H9 (cell line): ENCODE measurements around the gene NFASC. TPM values are rescaled to one million over a fixed set of nuclear protein-coding genes. Genes with fewer than 3 reads are reported as not detected.
A peak's percentile ranks its signal among the peaks of the same experiment; 100 is the strongest.

Experiments
- DNase-seq: peaks from one replicate; pipeline ENCODE4 v3.0.0-alpha.2; 2017
- H2AFZ ChIP-seq: one replicate; pipeline ENCODE4 v1.6.1; 2013; ENCODE audit warnings: mild to moderate bottlenecking, low read length, control low read depth, moderate library complexity
- H2AK5ac ChIP-seq: 2 replicates; pipeline ENCODE4 v1.6.1; 2013; ENCODE audit warnings: low read length, control low read depth, mixed read lengths; ENCODE audit not compliant: insufficient read length
- H2BK120ac ChIP-seq: one replicate; pipeline ENCODE4 v1.6.1; 2013; ENCODE audit warnings: low read depth, mild to moderate bottlenecking, low read length, control low read depth, inconsistent platforms; ENCODE audit not compliant: poor library complexity, severe bottlenecking
- H2BK12ac ChIP-seq: 2 replicates; pipeline ENCODE4 v1.6.1; 2013; ENCODE audit warnings: low read length, control low read depth, mixed read lengths, low read depth; ENCODE audit not compliant: insufficient read length
- H2BK15ac ChIP-seq: 2 replicates; pipeline ENCODE4 v1.6.1; 2013; ENCODE audit warnings: low read depth, low read length, control low read depth
- H2BK20ac ChIP-seq: one replicate; pipeline ENCODE4 v1.6.1; 2013; ENCODE audit warnings: low read depth, mild to moderate bottlenecking, low read length, control low read depth, inconsistent platforms; ENCODE audit not compliant: poor library complexity, severe bottlenecking
- H2BK5ac ChIP-seq: 2 replicates; pipeline ENCODE4 v1.6.1; 2013; ENCODE audit warnings: low read length, control low read depth, mixed read lengths; ENCODE audit not compliant: insufficient read length
- H3K14ac ChIP-seq: 2 replicates; pipeline ENCODE4 v1.6.1; 2013; ENCODE audit warnings: low read length, control low read depth; ENCODE audit not compliant: insufficient read depth
- H3K18ac ChIP-seq: 2 replicates; pipeline ENCODE4 v1.6.1; 2013; ENCODE audit warnings: low read depth, mild to moderate bottlenecking, mixed read lengths, low read length, control low read depth; ENCODE audit not compliant: insufficient read length
- H3K23ac ChIP-seq: 2 replicates; pipeline ENCODE4 v1.6.1; 2013; ENCODE audit warnings: low read length, control low read depth, mixed read lengths, low read depth; ENCODE audit not compliant: insufficient read length
- H3K23me2 ChIP-seq: 2 replicates; pipeline ENCODE4 v1.6.1; 2013; ENCODE audit warnings: low read depth, mild to moderate bottlenecking, mixed read lengths, low read length, control low read depth; ENCODE audit not compliant: insufficient read length, poor library complexity, severe bottlenecking
- H3K27ac ChIP-seq: 2 replicates; pipeline ENCODE4 v1.5.1; 2013; ENCODE audit warnings: low read length, control low read depth, mixed read lengths, low read depth; ENCODE audit not compliant: insufficient read length
- H3K27me3 ChIP-seq: 2 replicates; pipeline ENCODE4 v1.6.1; 2013; ENCODE audit warnings: low read length, control low read depth, inconsistent platforms; ENCODE audit not compliant: insufficient read depth
- H3K4ac ChIP-seq: 2 replicates; pipeline ENCODE4 v1.6.1; 2013; ENCODE audit warnings: low read depth, mild to moderate bottlenecking, control low read depth, inconsistent platforms, low read length, moderate library complexity
- H3K4me1 ChIP-seq: 2 replicates; pipeline ENCODE4 v1.6.1; 2013; ENCODE audit warnings: low read length, control low read depth, inconsistent platforms; ENCODE audit not compliant: insufficient read depth
- H3K4me2 ChIP-seq: 2 replicates; pipeline ENCODE4 v1.6.1; 2013; ENCODE audit warnings: low read length, control low read depth, mixed read lengths; ENCODE audit not compliant: insufficient read length, insufficient read depth
- H3K56ac ChIP-seq: 2 replicates; pipeline ENCODE4 v1.6.1; 2013; ENCODE audit warnings: low read depth, mild to moderate bottlenecking, mixed read lengths, low read length, control low read depth; ENCODE audit not compliant: insufficient read length
- H3K79me1 ChIP-seq: 2 replicates; pipeline ENCODE4 v1.6.1; 2013; ENCODE audit warnings: low read depth, mild to moderate bottlenecking, moderate library complexity, low read length, control low read depth, inconsistent platforms; ENCODE audit not compliant: insufficient read depth, poor library complexity, severe bottlenecking
- H3K79me2 ChIP-seq: 2 replicates; pipeline ENCODE4 v1.6.1; 2013; ENCODE audit warnings: low read length, control low read depth, inconsistent platforms; ENCODE audit not compliant: insufficient read depth
- H3K9ac ChIP-seq: 2 replicates; pipeline ENCODE4 v1.6.1; 2013; ENCODE audit warnings: low read length, control low read depth, mixed read lengths; ENCODE audit not compliant: insufficient read length; ENCODE audit errors: extremely low read depth
- H3K9me3 ChIP-seq: one replicate; pipeline ENCODE4 v1.6.1; 2013; ENCODE audit warnings: low read depth, low read length, inconsistent platforms; ENCODE audit not compliant: control insufficient read depth
- H3T11ph ChIP-seq: one replicate; pipeline ENCODE4 v1.6.1; 2013; ENCODE audit warnings: mild to moderate bottlenecking, low read length, control low read depth, inconsistent platforms
- H4K20me1 ChIP-seq: one replicate; pipeline ENCODE4 v1.6.1; 2013; ENCODE audit not compliant: control insufficient read depth, insufficient read length, insufficient read depth
- H4K5ac ChIP-seq: 2 replicates; pipeline ENCODE4 v1.6.1; 2013; ENCODE audit warnings: low read depth, mild to moderate bottlenecking, mixed read lengths, low read length, control low read depth; ENCODE audit not compliant: insufficient read length
- H4K8ac ChIP-seq: replicated peaks from 2 replicates; pipeline ENCODE4 v1.6.1; 2013; ENCODE audit warnings: low read length, control low read depth, mixed read lengths, low read depth; ENCODE audit not compliant: insufficient read length
- H4K91ac ChIP-seq: 2 replicates; pipeline ENCODE4 v1.6.1; 2013; ENCODE audit warnings: low read depth, mild to moderate bottlenecking, moderate library complexity, mixed read lengths, low read length, control low read depth; ENCODE audit not compliant: insufficient read length
- H3K27ac Mint-ChIP-seq, 3 experiments: 2 replicates in 2 of 3; 3 replicates in 1 of 3; pipeline ENCODE4 v1.8.0; 2020 to 2021; ENCODE audit warnings: mixed read lengths in 3 of 3, mild to moderate bottlenecking in 1 of 3, moderate library complexity in 1 of 3
- H3K27me3 Mint-ChIP-seq: 2 replicates; pipeline ENCODE4 v1.8.0; 2021; ENCODE audit warnings: low read depth, mild to moderate bottlenecking, moderate library complexity, mixed read lengths
- H3K36me3 Mint-ChIP-seq, 3 experiments: 2 replicates in 2 of 3; 3 replicates in 1 of 3; pipeline ENCODE4 v1.8.0; 2020 to 2021; ENCODE audit warnings: low read depth in 3 of 3, mixed read lengths in 3 of 3; ENCODE audit not compliant: insufficient read depth in 1 of 3
- H3K4me1 Mint-ChIP-seq, 2 experiments: 2 replicates each; pipeline ENCODE4 v1.8.0; 2020; ENCODE audit warnings: mixed read lengths in 2 of 2
- H3K4me3 Mint-ChIP-seq, 2 experiments: 2 replicates in 1 of 2; 3 replicates in 1 of 2; pipeline ENCODE4 v1.8.0; 2020 to 2021; ENCODE audit warnings: mild to moderate bottlenecking in 2 of 2, mixed read lengths in 2 of 2, moderate library complexity in 1 of 2
- H3K9me3 Mint-ChIP-seq, 2 experiments: 2 replicates in 1 of 2; 3 replicates in 1 of 2; pipeline ENCODE4 v1.8.0; 2020; ENCODE audit warnings: mild to moderate bottlenecking in 2 of 2, mixed read lengths in 2 of 2, moderate library complexity in 1 of 2
- WGBS: extraction: QIAGEN DNeasy Blood & Tissue Kit; methylation state at CpG from one replicate; pipeline ENCODE4 v1.1.7; 2013; ENCODE audit warnings: missing lambda C conversion rate, low lambda C conversion rate, mixed read lengths; ENCODE audit not compliant: insufficient read length; ENCODE audit errors: extremely low coverage; 5-methylcytosine and 5-hydroxymethylcytosine counted together
- total RNA-seq: library from RNA; stranded (reverse); gene quantifications from 2 replicates; pipeline ENCODE4 v1.2.1, GENCODE V29; 2021
- TF ChIP-seq, protein P1 (sequence below): fragments of 200-600 bp; sonication (generic); conservative IDR thresholded peaks from 3 replicates; pipeline ENCODE4 v1.8.0; 2021; ENCODE audit warnings: antibody characterized with exemption, mild to moderate bottlenecking

Gene NFASC
- total RNA-seq, 1 experiment from 2014 or later: 5.0 TPM

DNA sequence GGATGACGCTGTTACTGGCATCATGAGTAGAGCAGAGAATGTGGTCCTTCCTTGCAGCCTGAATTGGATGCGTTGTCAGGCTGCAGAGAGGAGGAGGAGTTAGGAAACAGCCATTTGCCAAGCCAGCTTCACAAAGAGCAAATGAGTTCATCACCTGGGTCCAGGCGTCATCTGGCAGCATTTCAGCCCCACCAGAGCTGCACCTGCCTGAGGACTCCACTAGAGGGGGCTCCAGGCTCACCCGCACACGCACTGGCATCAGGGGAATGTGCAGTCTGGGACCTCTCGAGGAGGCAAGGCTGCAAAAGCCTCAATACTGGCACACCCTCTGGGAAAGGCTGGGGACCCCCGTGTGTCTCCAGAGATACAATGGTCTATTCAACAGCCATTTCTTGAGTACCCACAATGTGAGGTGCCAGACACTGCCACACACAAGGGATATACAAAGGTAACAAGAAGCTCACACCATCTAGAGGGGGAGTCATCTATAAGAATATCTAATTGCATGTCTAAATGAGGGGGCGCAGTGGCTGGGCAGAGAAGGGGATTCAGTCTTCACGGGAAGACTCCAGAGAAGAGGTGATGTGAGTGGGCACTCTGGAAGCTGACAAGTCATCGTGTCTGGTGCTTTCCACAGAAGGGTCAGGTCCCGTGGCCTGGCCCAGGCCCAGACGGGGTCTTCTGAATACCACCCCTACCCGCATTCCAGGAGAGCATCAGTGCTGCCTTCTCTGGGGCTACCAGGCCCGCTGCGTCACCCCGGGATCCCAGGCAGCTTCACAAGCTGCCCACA, 118.8 kb downstream of the NFASC start:
- peak; percentile 89 for DNase-seq
- Histone ChIP-seq H3K23ac (no peak overlapping the region), H3K4me1 (peaks cover 4% of the 10 kb centered on the region; the same call in 1 of the 2 replicates), H3K79me1 (no peaks in the 10 kb centered on the region), H2BK5ac (no peak overlapping the region), H3K27ac (no peak overlapping the region), H2AFZ (no peak overlapping the region), H3K56ac (no peak overlapping the region), H3K79me2 (no peaks in the 10 kb centered on the region), H2BK12ac (no peak overlapping the region), H3K4me2 (no peak overlapping the region), H3K14ac (no peak overlapping the region), H3K9ac (no peak overlapping the region), H3K23me2 (no peaks in the 10 kb centered on the region), H2BK120ac (no peak overlapping the region), H4K8ac (no peak overlapping the region), H3K4ac (no peak overlapping the region), H3T11ph (no peak overlapping the region), H2BK15ac (no peak overlapping the region), H3K9me3 (no peaks in the 10 kb centered on the region), H3K18ac (no peak overlapping the region), H4K20me1 (no peaks in the 10 kb centered on the region), H3K27me3 (no peaks in the 10 kb centered on the region), H2BK20ac (no peak overlapping the region), H4K5ac (no peak overlapping the region), H4K91ac (no peak overlapping the region), H2AK5ac (no peak overlapping the region)
- no peaks in the 10 kb centered on the region; a peak in 1 of 5 replicates for H3K9me3 Mint-ChIP-seq
- TF ChIP-seq, protein P1, sequence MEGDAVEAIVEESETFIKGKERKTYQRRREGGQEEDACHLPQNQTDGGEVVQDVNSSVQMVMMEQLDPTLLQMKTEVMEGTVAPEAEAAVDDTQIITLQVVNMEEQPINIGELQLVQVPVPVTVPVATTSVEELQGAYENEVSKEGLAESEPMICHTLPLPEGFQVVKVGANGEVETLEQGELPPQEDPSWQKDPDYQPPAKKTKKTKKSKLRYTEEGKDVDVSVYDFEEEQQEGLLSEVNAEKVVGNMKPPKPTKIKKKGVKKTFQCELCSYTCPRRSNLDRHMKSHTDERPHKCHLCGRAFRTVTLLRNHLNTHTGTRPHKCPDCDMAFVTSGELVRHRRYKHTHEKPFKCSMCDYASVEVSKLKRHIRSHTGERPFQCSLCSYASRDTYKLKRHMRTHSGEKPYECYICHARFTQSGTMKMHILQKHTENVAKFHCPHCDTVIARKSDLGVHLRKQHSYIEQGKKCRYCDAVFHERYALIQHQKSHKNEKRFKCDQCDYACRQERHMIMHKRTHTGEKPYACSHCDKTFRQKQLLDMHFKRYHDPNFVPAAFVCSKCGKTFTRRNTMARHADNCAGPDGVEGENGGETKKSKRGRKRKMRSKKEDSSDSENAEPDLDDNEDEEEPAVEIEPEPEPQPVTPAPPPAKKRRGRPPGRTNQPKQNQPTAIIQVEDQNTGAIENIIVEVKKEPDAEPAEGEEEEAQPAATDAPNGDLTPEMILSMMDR: peak; percentile 99
- H3K4me1 Mint-ChIP-seq: peaks cover 47 to 50% of the 10 kb centered on the region in 2 experiments
- H3K27me3 Mint-ChIP-seq: peaks cover 45% of the 10 kb centered on the region
- H3K27ac Mint-ChIP-seq: peak overlapping the region in 2 of 3 experiments; percentile 9 to 28; a peak in 2 of 7 replicates
- H3K4me3 Mint-ChIP-seq: no peak overlapping the region; a peak in 1 of 5 replicates
- peaks cover 0 to 3% (median 0%) of the 10 kb centered on the region in 3 experiments; a peak in 3 of 7 replicates for H3K36me3 Mint-ChIP-seq
- WGBS: no CpG with 5 or more reads among the region's 16 CpGs
